Mesenchymal stem cell (in vitro differentiated cells and primary cell): ENCODE measurements around the gene CFAP141.

ENCODE experiments used
- DNase-seq: peaks from one replicate; pipeline ENCODE4 v3.0.0-alpha.2; 2013
- H2AFZ ChIP-seq: one replicate; pipeline ENCODE4 v1.6.1; 2013; ENCODE audit warnings: low read depth, mild to moderate bottlenecking, control low read depth, inconsistent platforms, low read length, moderate library complexity
- H2AK5ac ChIP-seq: 2 replicates; pipeline ENCODE4 v1.6.1; 2013; ENCODE audit warnings: low read length, moderate library complexity, mild to moderate bottlenecking, inconsistent platforms; ENCODE audit not compliant: severe bottlenecking
- H2BK120ac ChIP-seq: one replicate; pipeline ENCODE4 v1.6.1; 2013; ENCODE audit warnings: low read depth, mild to moderate bottlenecking, inconsistent platforms, low read length, moderate library complexity
- H2BK12ac ChIP-seq, 2 experiments: one replicate each; pipeline ENCODE4 v1.6.1; 2013; ENCODE audit warnings: inconsistent platforms in 2 of 2, low read length in 2 of 2, mild to moderate bottlenecking in 2 of 2, moderate library complexity in 2 of 2, control low read depth in 1 of 2
- H2BK15ac ChIP-seq: one replicate; pipeline ENCODE4 v1.6.1; 2013; ENCODE audit warnings: mild to moderate bottlenecking, low read depth, inconsistent platforms; ENCODE audit not compliant: poor library complexity, severe bottlenecking
- H2BK5ac ChIP-seq: 2 replicates; pipeline ENCODE4 v1.6.1; 2013; ENCODE audit warnings: low read depth, mild to moderate bottlenecking, low read length, control low read depth, inconsistent platforms; ENCODE audit not compliant: poor library complexity, severe bottlenecking
- H3K14ac ChIP-seq, 2 experiments: one replicate each; pipeline ENCODE4 v1.6.1; 2013; ENCODE audit warnings: inconsistent platforms in 2 of 2, low read length in 2 of 2, control low read depth in 1 of 2, mild to moderate bottlenecking in 1 of 2, moderate library complexity in 1 of 2
- H3K18ac ChIP-seq, 2 experiments: one replicate each; pipeline ENCODE4 v1.6.1; 2013; ENCODE audit warnings: inconsistent platforms in 2 of 2, low read length in 2 of 2, control low read depth in 1 of 2, low read depth in 1 of 2, mild to moderate bottlenecking in 1 of 2
- H3K23ac ChIP-seq, 2 experiments: one replicate each; pipeline ENCODE4 v1.6.1; 2013; ENCODE audit warnings: inconsistent platforms in 2 of 2, low read length in 2 of 2, mild to moderate bottlenecking in 2 of 2, moderate library complexity in 2 of 2, control low read depth in 1 of 2
- H3K27ac ChIP-seq: 2 replicates; pipeline ENCODE4 v1.5.1; 2013; ENCODE audit warnings: mild to moderate bottlenecking, moderate library complexity, low read length, control low read depth, inconsistent platforms; ENCODE audit not compliant: poor library complexity, severe bottlenecking
- H3K27me3 ChIP-seq, 2 experiments: 2 replicates each; pipeline versions ENCODE4 v1.6.1 to v1.7.0; 2013; ENCODE audit warnings: low read length in 2 of 2, mild to moderate bottlenecking in 2 of 2, moderate library complexity in 2 of 2, control low read depth in 1 of 2, inconsistent platforms in 1 of 2; ENCODE audit not compliant: control insufficient read depth in 1 of 2, insufficient read depth in 1 of 2
- H3K36me3 ChIP-seq, 2 experiments: 2 replicates each; pipeline versions ENCODE4 v1.6.1 to v1.7.0; 2013; ENCODE audit warnings: low read length in 2 of 2, control low read depth in 1 of 2, inconsistent platforms in 1 of 2, low read depth in 1 of 2, mild to moderate bottlenecking in 1 of 2; ENCODE audit not compliant: insufficient read depth in 2 of 2, control insufficient read depth in 1 of 2
- H3K4ac ChIP-seq, 2 experiments: one replicate each; pipeline ENCODE4 v1.6.1; 2013; ENCODE audit warnings: inconsistent platforms in 2 of 2, low read length in 2 of 2, mild to moderate bottlenecking in 2 of 2, moderate library complexity in 2 of 2, control low read depth in 1 of 2, low read depth in 1 of 2
- H3K4me1 ChIP-seq: 2 replicates; pipeline ENCODE4 v1.6.1; 2013; ENCODE audit warnings: low read depth, low read length, control low read depth; ENCODE audit not compliant: control insufficient read depth, insufficient read depth
- H3K4me2 ChIP-seq: 2 replicates; pipeline ENCODE4 v1.6.1; 2013; ENCODE audit warnings: low read length, mild to moderate bottlenecking, inconsistent platforms; ENCODE audit not compliant: poor library complexity, severe bottlenecking
- H3K4me3 ChIP-seq, 2 experiments: 2 replicates each; pipeline versions ENCODE4 v1.5.1 to v1.7.0; 2013; ENCODE audit warnings: low read length in 2 of 2, mild to moderate bottlenecking in 2 of 2, control low read depth in 1 of 2, low read depth in 1 of 2; ENCODE audit not compliant: insufficient read depth in 1 of 2
- H3K79me1 ChIP-seq: replicated peaks from 2 replicates; pipeline ENCODE4 v1.6.1; 2013; ENCODE audit warnings: mild to moderate bottlenecking, control low read depth, low read length, inconsistent platforms; ENCODE audit not compliant: poor library complexity, severe bottlenecking
- H3K9ac ChIP-seq: 2 replicates; pipeline ENCODE4 v1.7.0; 2013; ENCODE audit warnings: mild to moderate bottlenecking, low read length, moderate library complexity
- H3K9me3 ChIP-seq: 2 replicates; pipeline ENCODE4 v1.7.0; 2013; ENCODE audit warnings: mild to moderate bottlenecking, low read length; ENCODE audit not compliant: control insufficient read depth
- H4K8ac ChIP-seq: one replicate; pipeline ENCODE4 v1.6.1; 2013; ENCODE audit warnings: inconsistent platforms, mild to moderate bottlenecking, low read length, moderate library complexity
- H4K91ac ChIP-seq: one replicate; pipeline ENCODE4 v1.6.1; 2013; ENCODE audit warnings: mild to moderate bottlenecking, low read length, inconsistent platforms
- WGBS: methylation state at CpG from one replicate; pipeline ENCODE4 v1.1.7; 2013; ENCODE audit warnings: mixed read lengths; 5-methylcytosine and 5-hydroxymethylcytosine counted together

The CFAP141 gene

GRCh38 chr1:154174654-154175053 lies 31.5 kb downstream of the CFAP141 start:
- H2BK5ac ChIP-seq, result no peak overlapping the region
- H4K8ac ChIP-seq, result no peak overlapping the region
- H3K79me1 ChIP-seq, result peaks cover 10% of the 10 kb centered on the region
- H4K91ac ChIP-seq, result no peak overlapping the region
- no peak overlapping the region for H3K4me3 ChIP-seq
- WGBS, result 95% methylated on average over 4 of the region's 4 CpGs
- peaks cover 14% of the 10 kb centered on the region for H3K4me1 ChIP-seq
- H3K18ac ChIP-seq, result no peak overlapping the region
- no peak overlapping the region for H2AFZ ChIP-seq
- no peak for DNase-seq
- H3K9ac ChIP-seq, result no peak overlapping the region
- H3K4ac ChIP-seq, result no peak overlapping the region
- no peak overlapping the region for H3K27ac ChIP-seq
- H3K27me3 ChIP-seq, result no peaks in the 10 kb centered on the region
- H3K36me3 ChIP-seq, result peaks cover 39 to 60% of the 10 kb centered on the region in 2 experiments
- no peak overlapping the region for H2BK15ac ChIP-seq
- no peak overlapping the region for H3K14ac ChIP-seq
- no peak overlapping the region for H2BK120ac ChIP-seq
- no peak overlapping the region for H3K23ac ChIP-seq
- H2BK12ac ChIP-seq, result no peak overlapping the region
- no peak overlapping the region for H3K4me2 ChIP-seq
- H3K9me3 ChIP-seq, result no peaks in the 10 kb centered on the region
- H2AK5ac ChIP-seq, result no peak overlapping the region

DNA sequence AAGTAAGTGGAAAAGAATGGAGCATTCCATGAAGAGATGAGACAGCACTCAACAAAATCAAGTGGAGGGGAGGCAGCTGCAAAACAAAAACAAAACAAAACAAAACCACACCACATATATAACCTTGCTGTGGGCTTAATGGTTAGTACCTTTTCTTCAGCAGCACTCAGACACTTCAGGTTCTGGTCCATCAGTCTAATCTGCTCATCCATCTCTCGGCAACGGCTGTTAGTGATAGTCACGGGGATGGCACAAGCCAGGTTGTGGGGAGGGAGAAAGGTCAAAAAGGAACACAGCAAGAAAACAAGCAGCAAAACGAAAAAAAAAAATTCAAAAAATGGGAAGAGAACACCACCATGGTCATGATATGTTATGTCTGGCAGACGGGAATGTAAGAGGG lies 34.3 kb downstream of the CFAP141 start:
- WGBS, result 98% methylated on average over 5 of the region's 5 CpGs
- H3K4me1 ChIP-seq, result peaks cover 2% of the 10 kb centered on the region

GRCh38 chr1:154171223-154171583 lies 34.9 kb downstream of the CFAP141 start:
- H2AFZ ChIP-seq, result no peak overlapping the region
- no peak overlapping the region for H2BK120ac ChIP-seq
- no peak overlapping the region for H3K4me3 ChIP-seq
- no peak overlapping the region for H3K14ac ChIP-seq
- H3K27me3 ChIP-seq, result no peaks in the 10 kb centered on the region
- no peak overlapping the region for H3K27ac ChIP-seq
- H3K79me1 ChIP-seq, result peaks cover 23% of the 10 kb centered on the region
- DNase-seq, result no peak
- no peak overlapping the region for H3K18ac ChIP-seq
- no peak overlapping the region for H3K23ac ChIP-seq
- no peak overlapping the region for H2BK12ac ChIP-seq
- peaks cover 2% of the 10 kb centered on the region for H3K4me1 ChIP-seq
- H3K4me2 ChIP-seq, result no peak overlapping the region
- no peak overlapping the region for H2BK15ac ChIP-seq
- WGBS, result 87% methylated on average over 3 of the region's 4 CpGs
- peak overlapping the region; percentile 42 for H3K9ac ChIP-seq
- H4K8ac ChIP-seq, result no peak overlapping the region
- no peak overlapping the region for H2AK5ac ChIP-seq
- peaks cover 52 to 86% of the 10 kb centered on the region in 2 experiments for H3K36me3 ChIP-seq
- no peak overlapping the region for H4K91ac ChIP-seq
- H2BK5ac ChIP-seq, result no peak overlapping the region
- H3K9me3 ChIP-seq, result no peaks in the 10 kb centered on the region
- H3K4ac ChIP-seq, result no peak overlapping the region

More for the DNA sequence above, 34.3 kb downstream of the CFAP141 start:
- Histone ChIP-seq H3K4ac (no peak overlapping the region), H3K14ac (no peak overlapping the region), H3K27ac (no peak overlapping the region), H2AK5ac (no peak overlapping the region), H2BK120ac (no peak overlapping the region), H4K91ac (no peak overlapping the region), H2BK12ac (no peak overlapping the region), H3K9ac (peak overlapping the region; percentile 42), H3K18ac (no peak overlapping the region), H2BK15ac (no peak overlapping the region), H2BK5ac (no peak overlapping the region), H3K23ac (no peak overlapping the region), H3K79me1 (peaks cover 21% of the 10 kb centered on the region), H2AFZ (no peak overlapping the region), H3K4me3 (no peak overlapping the region), H3K9me3 (no peaks in the 10 kb centered on the region), H3K36me3 (peaks cover 46 to 80% of the 10 kb centered on the region in 2 experiments), H4K8ac (no peak overlapping the region), H3K4me2 (no peak overlapping the region), H3K27me3 (no peaks in the 10 kb centered on the region)
- DNase-seq, result no peak

DNA sequence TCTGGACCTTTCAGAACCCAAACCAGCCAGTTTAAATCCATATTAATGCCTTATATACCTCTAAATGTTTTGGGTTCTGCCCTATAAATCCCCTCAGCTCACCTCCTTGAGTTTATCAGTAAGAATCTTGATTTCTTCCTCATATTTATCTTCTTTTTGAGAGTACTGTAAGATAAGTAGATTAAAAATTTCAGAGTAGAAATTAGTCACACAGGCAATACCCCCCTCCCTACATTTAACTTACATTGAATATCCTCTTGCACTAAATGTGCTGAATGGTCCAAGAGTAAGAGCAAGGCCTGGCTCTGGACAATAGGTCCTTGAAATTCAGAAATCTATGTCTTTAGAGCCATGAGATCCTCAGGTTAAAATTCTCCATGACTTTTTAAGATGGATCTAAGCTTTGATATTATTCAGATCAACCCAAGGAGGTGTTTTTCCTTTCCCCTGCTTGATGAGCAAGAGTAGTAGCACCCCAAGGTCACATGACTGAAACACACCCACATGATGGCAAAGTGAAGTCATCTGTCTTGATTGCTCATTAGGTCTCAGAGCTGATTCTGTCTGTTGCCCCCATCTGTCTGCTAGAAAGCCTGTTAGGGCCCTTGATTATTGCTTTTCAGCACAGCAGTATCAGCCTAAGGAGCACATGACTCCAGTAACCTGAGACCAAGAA lies 35.4 kb downstream of the CFAP141 start:
- Histone ChIP-seq H3K9ac (peak overlapping the region; percentile 42), H2AK5ac (no peak overlapping the region)

More for the DNA sequence above, 35.4 kb downstream of the CFAP141 start:
- Histone ChIP-seq H3K18ac (no peak overlapping the region), H3K36me3 (peaks cover 50 to 87% of the 10 kb centered on the region in 2 experiments), H3K4me2 (no peak overlapping the region), H2AFZ (no peak overlapping the region), H3K79me1 (peaks cover 24% of the 10 kb centered on the region), H2BK12ac (no peak overlapping the region), H3K9me3 (no peaks in the 10 kb centered on the region), H2BK5ac (no peak overlapping the region), H4K91ac (no peak overlapping the region), H3K4me1 (no peaks in the 10 kb centered on the region), H2BK15ac (no peak overlapping the region), H3K27me3 (no peaks in the 10 kb centered on the region), H3K4ac (no peak overlapping the region), H2BK120ac (no peak overlapping the region), H3K23ac (no peak overlapping the region), H3K27ac (no peak overlapping the region), H3K4me3 (no peak overlapping the region), H3K14ac (no peak overlapping the region), H4K8ac (no peak overlapping the region)
- DNase-seq, result no peak
